PC-3 (cell line): ENCODE data around the gene MRGPRD.

Source experiments
- CTCF ChIP-seq: fragments of 300-600 bp; sonication (generic); conservative IDR thresholded peaks from 2 replicates; pipeline ENCODE4 v1.5.1; 2017; ENCODE audit warnings: antibody characterized with exemption, low read depth, mild to moderate bottlenecking, low read length
- EZH2 ChIP-seq: fragments of 300-600 bp; sonication (generic); IDR thresholded peaks from one replicate; pipeline ENCODE4 v1.6.1; 2017; ENCODE audit warnings: antibody characterized with exemption, mild to moderate bottlenecking, low read length; ENCODE audit not compliant: unreplicated experiment
- EZH2phosphoT487 ChIP-seq: fragments of 300-600 bp; sonication (generic); IDR thresholded peaks from 2 replicates; pipeline ENCODE4 v1.6.1; 2018; ENCODE audit warnings: mild to moderate bottlenecking, antibody characterized with exemption, low read length, borderline replicate concordance

DNA sequence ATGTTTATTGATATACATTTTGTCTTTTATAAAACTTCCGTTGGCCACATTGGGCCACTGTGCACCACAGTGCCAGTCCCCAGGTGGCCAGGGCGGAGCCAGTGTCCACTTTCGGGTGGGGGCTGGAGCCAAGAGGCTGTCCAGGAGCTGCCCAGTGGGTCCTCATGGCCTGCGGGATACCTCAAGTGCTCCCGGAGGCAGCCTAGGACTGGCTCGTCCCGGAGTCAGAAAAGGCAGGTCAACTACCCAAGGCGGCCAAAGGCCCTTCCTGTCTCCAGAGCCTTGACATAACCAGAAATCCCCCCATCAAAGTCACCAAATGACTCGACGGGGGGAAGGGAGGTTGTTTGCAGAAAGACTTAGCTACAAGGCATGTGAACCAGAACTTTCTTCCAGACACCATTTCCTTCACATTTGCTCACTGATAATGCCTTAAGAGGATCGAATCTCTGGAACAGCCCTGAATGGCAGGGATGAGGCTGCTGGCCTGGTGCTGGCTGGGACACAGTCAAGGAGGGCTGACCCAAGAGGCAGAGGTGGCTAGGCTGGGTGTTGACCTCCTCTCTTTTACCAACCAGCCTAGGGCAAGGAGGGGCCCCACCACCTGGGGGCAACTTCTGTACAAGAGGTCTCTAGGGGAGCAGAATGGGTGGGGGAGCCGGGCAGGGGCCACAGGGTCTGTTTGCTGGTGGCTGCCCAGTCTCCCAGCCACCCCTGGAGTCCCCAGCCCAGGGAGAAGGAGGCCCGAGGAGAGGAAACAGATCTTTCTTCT, 23.8 kb upstream of the MRGPRD start:
- TF ChIP-seq EZH2 (no peak), CTCF (no peak), EZH2phosphoT487 (no peak)
